IgD-negative memory B cell (primary cell): Measurements from ENCODE around the gene PIGP. TPM values are rescaled to one million over a fixed set of nuclear protein-coding genes. Genes with fewer than 3 reads are reported as not detected.
"Not testable (repeated sequence)": the region's sequence is repeated elsewhere in the genome, so short reads cannot be mapped to it uniquely, and the experiment has no call there.

ENCODE experiments used
- H3K27ac Mint-ChIP-seq, 3 donors: one replicate each; pipeline ENCODE4 v1.8.0; 2020 to 2022; ENCODE audit warnings: mild to moderate bottlenecking in 3 of 3, mixed read lengths in 3 of 3, moderate library complexity in 1 of 3
- H3K27me3 Mint-ChIP-seq: one replicate; pipeline ENCODE4 v1.8.0; 2021; ENCODE audit warnings: mixed read lengths
- H3K36me3 Mint-ChIP-seq: one replicate; pipeline ENCODE4 v1.8.0; 2020; ENCODE audit warnings: mild to moderate bottlenecking, mixed read lengths
- H3K4me1 Mint-ChIP-seq, 3 donors: one replicate each; pipeline ENCODE4 v1.8.0; 2020 to 2022; ENCODE audit warnings: mixed read lengths in 3 of 3, mild to moderate bottlenecking in 1 of 3
- H3K4me3 Mint-ChIP-seq, 4 donors: one replicate each; pipeline ENCODE4 v1.8.0; 2020 to 2022; ENCODE audit warnings: mild to moderate bottlenecking in 4 of 4, mixed read lengths in 4 of 4, moderate library complexity in 3 of 4
- H3K9me3 Mint-ChIP-seq, 3 donors: one replicate each; pipeline ENCODE4 v1.8.0; 2020 to 2021; ENCODE audit warnings: mixed read lengths in 3 of 3, mild to moderate bottlenecking in 1 of 3
- polyA plus RNA-seq: library from polyadenylated mRNA; unstranded; fragments of 300-500 nt; fragmentation: Illumina TruSeq; gene quantifications from one replicate; pipeline ENCODE4 v1.2.3, GENCODE V29; 2021

The PIGP gene
- 29.8 TPM for polyA plus RNA-seq

DNA sequence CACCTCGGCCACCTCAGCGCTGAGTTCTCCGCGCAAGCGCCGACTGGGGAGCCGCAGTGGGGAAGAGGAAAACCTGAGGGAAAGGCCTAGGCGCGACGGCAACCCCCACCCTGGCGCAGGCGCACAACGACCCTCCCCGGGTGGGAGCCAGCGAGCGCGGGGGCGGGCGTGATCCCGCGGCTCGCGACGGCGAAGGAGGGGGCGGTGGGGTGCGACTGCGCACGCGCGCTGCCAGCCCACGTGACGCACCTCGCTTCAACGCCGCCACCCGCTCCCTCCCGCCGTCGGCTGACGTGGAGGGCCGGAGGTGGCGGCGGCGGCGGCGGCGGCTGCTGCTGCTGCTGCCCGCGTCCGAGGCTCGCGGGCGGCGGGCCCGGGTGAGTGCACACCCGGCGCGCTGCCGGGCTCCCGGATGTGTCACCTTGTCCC lies at the start of gene PIGP, which contains the start of gene TTC3:
TSS of gene PIGP (minus strand) at position 84 of the 429 bp plus-strand sequence. CDS start 556 bp downstream, outside the sequence.
TSS of gene TTC3 (plus strand) at position 267 of the 429 bp plus-strand sequence. CDS start 14,004 bp downstream, outside the sequence.
- Mint-ChIP-seq H3K4me3 (peak within 1 kb of the TSS; percentile 92 to 98 (median 94)), H3K27ac (peak within 1 kb of the TSS; percentile 89 to 99 (median 98)), H3K27me3 (no peaks in the 10 kb centered on the region), H3K9me3 (peaks cover 0 to 4% (median 0%) of the 10 kb centered on the region in 3 donors), H3K36me3 (peaks cover 7% of the 10 kb centered on the region), H3K4me1 (peaks cover 16 to 43% (median 30%) of the 10 kb centered on the region in 3 donors)

DNA sequence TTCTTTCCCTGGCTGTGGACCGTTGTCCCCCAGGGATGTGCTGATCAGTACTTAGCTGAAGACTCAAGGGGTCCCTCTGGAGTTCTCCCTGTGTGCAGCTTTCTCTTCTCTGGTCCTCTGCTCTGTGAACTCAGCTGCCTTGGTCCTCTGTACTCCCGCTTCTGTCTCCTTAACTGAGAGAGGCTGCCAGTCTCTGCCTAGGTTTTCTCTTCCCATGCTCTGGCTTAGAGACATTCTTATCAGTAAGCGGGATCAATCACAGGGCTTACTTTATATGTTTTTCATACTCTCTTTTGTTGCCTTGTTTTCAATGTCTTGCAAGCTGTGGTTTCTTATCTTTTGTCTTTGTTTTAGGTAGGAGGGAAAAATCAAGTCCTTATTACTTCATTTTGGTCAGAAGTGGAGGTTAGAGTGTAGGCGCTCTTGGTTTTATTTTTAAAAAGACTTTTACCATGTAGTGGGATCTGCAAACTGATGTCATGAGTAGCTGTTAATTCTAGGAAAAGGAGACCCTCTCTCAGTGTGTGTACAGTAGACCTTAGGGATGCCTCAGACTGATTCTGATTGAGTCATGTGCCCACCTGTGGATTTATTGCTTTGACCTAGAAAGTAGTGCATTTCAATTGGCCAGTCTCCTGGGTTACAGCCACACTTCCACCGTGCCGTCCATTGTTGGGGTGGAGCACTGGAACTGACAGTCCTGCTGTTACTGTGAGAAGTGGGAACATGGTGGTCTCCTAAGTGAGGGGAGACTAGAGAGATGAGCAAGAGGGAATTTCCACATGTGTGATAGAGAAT lies 46.7 kb upstream of the PIGP start:
- Mint-ChIP-seq H3K4me3 (no peak overlapping the region), H3K36me3 (peaks cover 9% of the 10 kb centered on the region), H3K4me1 (peaks cover 0 to 3% (median 2%) of the 10 kb centered on the region in 3 donors), H3K27me3 (no peaks in the 10 kb centered on the region), H3K27ac (no peak overlapping the region), H3K9me3 (peaks cover 0 to 1% (median 0%) of the 10 kb centered on the region in 3 donors)

DNA sequence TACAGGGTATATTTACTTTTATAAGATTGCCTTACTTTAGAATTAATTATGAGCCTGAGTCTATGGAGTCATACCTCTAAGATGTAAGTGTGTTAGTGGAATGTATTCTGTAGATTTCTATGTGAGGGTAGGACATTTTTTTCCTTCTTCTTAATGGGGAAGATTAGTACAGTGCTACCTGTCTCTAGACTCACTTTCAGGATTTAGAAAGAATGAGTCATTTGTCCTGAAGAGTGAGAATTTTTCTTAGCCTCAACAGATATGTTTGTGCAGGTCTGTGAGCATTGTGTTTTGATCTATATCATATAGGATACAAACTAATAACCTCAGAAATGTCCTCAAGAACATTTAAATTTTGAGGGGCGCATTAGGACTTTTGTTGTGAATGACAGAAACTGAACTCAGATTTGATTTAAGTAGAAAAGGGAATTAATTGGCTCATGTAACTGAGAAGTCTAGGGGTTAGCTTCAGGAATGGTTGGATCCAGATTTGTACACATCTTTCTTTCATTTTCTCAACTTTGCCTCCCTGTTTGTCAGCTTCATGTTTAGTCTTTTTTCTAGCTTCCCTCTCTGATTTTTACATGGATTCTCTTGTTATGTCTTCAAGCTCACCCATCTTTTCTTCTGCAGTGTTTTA lies 45.4 kb upstream of the PIGP start:
- H3K4me3 Mint-ChIP-seq: no peak overlapping the region
- peaks cover 0 to 1% (median 0%) of the 10 kb centered on the region in 3 donors for H3K9me3 Mint-ChIP-seq
- no peak overlapping the region for H3K27ac Mint-ChIP-seq
- H3K4me1 Mint-ChIP-seq: peaks cover 0 to 3% (median 2%) of the 10 kb centered on the region in 3 donors
- peaks cover 9% of the 10 kb centered on the region for H3K36me3 Mint-ChIP-seq
- H3K27me3 Mint-ChIP-seq: no peaks in the 10 kb centered on the region

- Mint-ChIP-seq H3K4me1 (peaks cover 0 to 3% (median 2%) of the 10 kb centered on the region in 3 donors), H3K27ac (no peak overlapping the region), H3K4me3 (no peak overlapping the region)
Observed at GRCh38 chr21:37117204-37117603, 44.3 kb upstream of the PIGP start.

GRCh38 chr21:37116459-37116858 lies 43.6 kb upstream of the PIGP start:
- not testable (repeated sequence) for H3K4me3 Mint-ChIP-seq, H3K27me3 Mint-ChIP-seq, H3K4me1 Mint-ChIP-seq, H3K9me3 Mint-ChIP-seq, H3K27ac Mint-ChIP-seq, H3K36me3 Mint-ChIP-seq

More at GRCh38 chr21:37117204-37117603, 44.3 kb upstream of the PIGP start:
- H3K9me3 Mint-ChIP-seq: peaks cover 0 to 1% (median 0%) of the 10 kb centered on the region in 3 donors
- H3K27me3 Mint-ChIP-seq: no peaks in the 10 kb centered on the region
- peaks cover 7% of the 10 kb centered on the region for H3K36me3 Mint-ChIP-seq

DNA sequence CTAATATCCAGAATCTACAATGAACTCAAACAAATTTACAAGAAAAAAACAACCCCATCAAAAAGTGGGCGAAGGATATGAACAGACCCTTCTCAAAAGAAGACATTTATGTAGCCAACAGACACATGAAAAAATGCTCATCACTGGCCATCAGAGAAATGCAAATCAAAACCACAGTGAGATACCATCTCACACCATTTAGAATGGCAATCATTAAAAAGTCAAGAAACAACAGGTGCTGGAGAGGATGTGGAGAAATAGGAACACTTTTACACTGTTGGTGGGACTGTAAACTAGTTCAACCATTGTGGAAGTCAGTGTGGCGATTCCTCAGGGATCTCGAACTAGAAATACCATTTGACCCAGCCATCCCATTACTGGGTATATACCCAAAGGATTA lies 41.4 kb upstream of the PIGP start:
- H3K4me3 Mint-ChIP-seq, H3K27ac Mint-ChIP-seq, H3K4me1 Mint-ChIP-seq, H3K9me3 Mint-ChIP-seq, H3K36me3 Mint-ChIP-seq, H3K27me3 Mint-ChIP-seq: not testable (repeated sequence)

GRCh38 chr21:37111029-37111428 lies 38.2 kb upstream of the PIGP start:
- H3K4me3 Mint-ChIP-seq, H3K27me3 Mint-ChIP-seq, H3K27ac Mint-ChIP-seq, H3K9me3 Mint-ChIP-seq, H3K4me1 Mint-ChIP-seq: not testable (repeated sequence)
- H3K36me3 Mint-ChIP-seq: peaks cover 10% of the 10 kb centered on the region

GRCh38 chr21:37106998-37107397 lies 34.1 kb upstream of the PIGP start:
- H3K4me1 Mint-ChIP-seq: no peaks in the 10 kb centered on the region
- H3K27me3 Mint-ChIP-seq: no peaks in the 10 kb centered on the region

GRCh38 chr21:37102746-37103145 lies 29.9 kb upstream of the PIGP start:
- H3K4me3 Mint-ChIP-seq, H3K27ac Mint-ChIP-seq, H3K27me3 Mint-ChIP-seq, H3K9me3 Mint-ChIP-seq, H3K4me1 Mint-ChIP-seq: not testable (repeated sequence)
- H3K36me3 Mint-ChIP-seq: peaks cover 14% of the 10 kb centered on the region

More at GRCh38 chr21:37106998-37107397, 34.1 kb upstream of the PIGP start:
- H3K27ac Mint-ChIP-seq: no peak overlapping the region
- peaks cover 14% of the 10 kb centered on the region for H3K36me3 Mint-ChIP-seq
- H3K4me3 Mint-ChIP-seq: no peak overlapping the region
- peaks cover 0 to 2% (median 0%) of the 10 kb centered on the region in 3 donors for H3K9me3 Mint-ChIP-seq

DNA sequence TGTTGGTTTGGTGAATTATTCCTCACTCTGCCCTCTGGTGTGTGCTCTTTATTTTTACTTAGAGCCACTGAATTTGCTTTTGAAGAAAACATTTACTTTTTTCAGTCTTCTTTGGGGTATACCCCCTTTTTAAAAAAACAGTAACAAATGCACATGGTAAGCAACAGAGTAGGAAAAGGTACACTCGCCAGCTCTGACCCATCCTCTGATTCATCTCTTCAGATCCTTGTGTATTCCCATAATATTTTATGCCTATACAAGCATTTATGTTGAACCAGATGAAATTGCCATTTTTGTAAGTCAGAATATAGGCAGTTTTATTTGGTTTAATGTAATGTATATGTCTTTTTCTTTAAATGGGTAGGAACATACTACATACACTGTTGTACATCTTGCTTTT lies 28.5 kb upstream of the PIGP start:
- no peaks in the 10 kb centered on the region for H3K27me3 Mint-ChIP-seq
- no peaks in the 10 kb centered on the region for H3K4me1 Mint-ChIP-seq
- H3K27ac Mint-ChIP-seq: no peak overlapping the region
- peaks cover 0 to 2% (median 0%) of the 10 kb centered on the region in 3 donors for H3K9me3 Mint-ChIP-seq
- peaks cover 18% of the 10 kb centered on the region for H3K36me3 Mint-ChIP-seq
- no peak overlapping the region for H3K4me3 Mint-ChIP-seq

GRCh38 chr21:37100316-37100715 lies 27.4 kb upstream of the PIGP start:
- Mint-ChIP-seq H3K27me3 (no peaks in the 10 kb centered on the region), H3K36me3 (peaks cover 19% of the 10 kb centered on the region), H3K4me3 (no peak overlapping the region), H3K27ac (no peak overlapping the region), H3K4me1 (no peaks in the 10 kb centered on the region), H3K9me3 (peaks cover 0 to 2% (median 0%) of the 10 kb centered on the region in 3 donors)

GRCh38 chr21:37098751-37099150 lies 25.9 kb upstream of the PIGP start:
- peaks cover 16% of the 10 kb centered on the region for H3K36me3 Mint-ChIP-seq

GRCh38 chr21:37095821-37096220 lies 22.9 kb upstream of the PIGP start:
- no peak overlapping the region for H3K27ac Mint-ChIP-seq
- no peaks in the 10 kb centered on the region for H3K27me3 Mint-ChIP-seq
- no peak overlapping the region for H3K4me3 Mint-ChIP-seq
- H3K4me1 Mint-ChIP-seq: no peaks in the 10 kb centered on the region
- H3K9me3 Mint-ChIP-seq: no peaks in the 10 kb centered on the region
- peaks cover 17% of the 10 kb centered on the region for H3K36me3 Mint-ChIP-seq

More at GRCh38 chr21:37098751-37099150, 25.9 kb upstream of the PIGP start:
- H3K9me3 Mint-ChIP-seq: no peaks in the 10 kb centered on the region
- H3K4me1 Mint-ChIP-seq: no peaks in the 10 kb centered on the region
- no peaks in the 10 kb centered on the region for H3K27me3 Mint-ChIP-seq
- H3K27ac Mint-ChIP-seq: no peak overlapping the region
- no peak overlapping the region for H3K4me3 Mint-ChIP-seq

DNA sequence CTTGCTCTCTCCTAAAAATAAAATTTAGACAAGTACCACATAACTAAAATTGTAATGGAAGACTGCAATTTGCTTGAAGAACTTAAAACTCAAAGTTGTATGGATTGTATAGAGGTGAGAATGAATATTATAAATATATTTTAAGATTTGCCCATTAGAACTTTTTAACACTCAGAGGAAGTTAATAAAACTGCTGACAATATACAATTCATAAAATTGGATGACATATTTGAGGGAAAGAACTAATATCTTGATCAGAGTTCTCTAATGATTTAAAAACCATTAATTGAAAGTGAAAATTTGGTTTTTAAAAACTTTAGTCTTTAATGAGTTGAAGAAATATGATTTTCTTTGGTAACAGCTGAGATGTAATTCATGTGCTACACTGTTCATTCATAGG lies 21.1 kb upstream of the PIGP start:
- no peak overlapping the region for H3K27ac Mint-ChIP-seq
- no peaks in the 10 kb centered on the region for H3K4me1 Mint-ChIP-seq

DNA sequence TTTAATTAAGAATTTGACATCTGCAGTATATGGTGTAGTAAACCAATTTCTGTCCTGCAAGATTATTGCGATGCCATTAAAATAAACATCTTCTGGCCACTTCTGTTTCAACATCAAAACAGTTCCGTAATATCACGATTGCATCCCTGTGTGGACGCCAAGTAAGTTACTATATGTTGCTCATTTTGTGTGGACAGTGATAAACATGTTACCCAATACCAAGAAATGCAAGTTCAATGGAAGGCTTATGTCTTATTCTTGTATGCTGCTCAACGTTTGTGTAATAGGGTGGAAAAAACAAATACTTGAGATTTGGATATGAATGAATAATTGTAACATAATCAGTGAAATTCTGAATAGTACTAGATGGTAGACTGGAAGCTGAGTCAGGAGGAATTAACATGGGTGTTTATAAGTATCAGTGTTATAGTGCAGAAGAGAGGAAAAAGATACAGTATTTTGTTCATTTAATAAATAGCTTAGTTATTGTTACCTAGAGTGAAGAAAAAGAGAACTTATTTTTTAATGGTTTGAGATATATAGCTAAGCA lies 15.4 kb upstream of the PIGP start:
- Mint-ChIP-seq H3K36me3 (peaks cover 7% of the 10 kb centered on the region), H3K27ac (no peak overlapping the region), H3K9me3 (no peaks in the 10 kb centered on the region), H3K4me3 (no peak overlapping the region), H3K4me1 (peaks cover 2 to 5% (median 4%) of the 10 kb centered on the region in 3 donors), H3K27me3 (no peaks in the 10 kb centered on the region)

More for the DNA sequence above, 21.1 kb upstream of the PIGP start:
- Mint-ChIP-seq H3K9me3 (no peaks in the 10 kb centered on the region), H3K4me3 (no peak overlapping the region), H3K27me3 (no peaks in the 10 kb centered on the region), H3K36me3 (peaks cover 17% of the 10 kb centered on the region)
